HL-60 (cell line): Measurements from ENCODE around the gene MAT2A.

Experiments used
- DNase-seq, 2 experiments: peaks; one replicate each; pipeline ENCODE4 v3.0.0-alpha.2; 2010 to 2020; ENCODE audit warnings: low read depth in 1 of 2, low spot score in 1 of 2
- H3K27ac ChIP-seq: fragments of 250-450 bp; sonication (Bioruptor Pico); replicated peaks from 2 replicates; pipeline ENCODE4 v1.5.1; 2020; ENCODE audit warnings: mild to moderate bottlenecking, moderate library complexity
- H3K27me3 ChIP-seq: fragments of 250-450 bp; sonication (Bioruptor Pico); 2 replicates; pipeline ENCODE4 v1.5.1; 2021; ENCODE audit warnings: mild to moderate bottlenecking, moderate library complexity; ENCODE audit not compliant: insufficient read depth, poor library complexity, severe bottlenecking
- H3K4me3 ChIP-seq: replicated peaks from 2 replicates; pipeline ENCODE4 v1.5.1; 2011; ENCODE audit warnings: mild to moderate bottlenecking, control low read depth, low read length; ENCODE audit not compliant: insufficient read depth
- CTCF ChIP-seq: IDR thresholded peaks from one replicate; pipeline ENCODE4 v1.5.1; 2011; ENCODE audit warnings: low read length, control low read depth, inconsistent platforms; ENCODE audit not compliant: insufficient read depth
- GABPA ChIP-seq: IDR thresholded peaks from 2 replicates; pipeline ENCODE4 v1.6.1; 2012; ENCODE audit warnings: low read depth
- POLR2AphosphoS5 ChIP-seq: IDR thresholded peaks from 2 replicates; pipeline ENCODE4 v1.6.1; 2012; ENCODE audit warnings: low read depth
- REST ChIP-seq: IDR thresholded peaks from 2 replicates; pipeline ENCODE4 v1.6.1; 2012; ENCODE audit warnings: low read depth; ENCODE audit not compliant: insufficient replicate concordance
- SPI1 ChIP-seq: IDR thresholded peaks from 2 replicates; pipeline ENCODE4 v1.6.1; 2012; ENCODE audit warnings: low read depth, mild to moderate bottlenecking, borderline replicate concordance

The MAT2A gene

GRCh38 chr2:85527787-85528186 lies 11.2 kb upstream of the MAT2A start:
- no peaks in the 10 kb centered on the region for H3K27me3 ChIP-seq
- H3K27ac ChIP-seq, result no peak overlapping the region
- no peak for DNase-seq
- no peak overlapping the region for H3K4me3 ChIP-seq
- TF ChIP-seq CTCF, result no peak
- TF ChIP-seq GABPA, result no peak
- no peak for TF ChIP-seq POLR2AphosphoS5
- no peak for TF ChIP-seq SPI1
- no peak for TF ChIP-seq REST

GRCh38 chr2:85528355-85528754 lies 10.6 kb upstream of the MAT2A start:
- TF ChIP-seq REST (no peak), SPI1 (no peak), GABPA (no peak), CTCF (no peak), POLR2AphosphoS5 (no peak)
- no peak for DNase-seq
- H3K27ac ChIP-seq, result no peak overlapping the region
- no peaks in the 10 kb centered on the region for H3K27me3 ChIP-seq
- no peak overlapping the region for H3K4me3 ChIP-seq

GRCh38 chr2:85529809-85530208 lies 9.2 kb upstream of the MAT2A start:
- Histone ChIP-seq H3K27ac (no peak overlapping the region), H3K27me3 (no peaks in the 10 kb centered on the region), H3K4me3 (no peak overlapping the region)
- TF ChIP-seq SPI1 (no peak), REST (no peak), CTCF (no peak), GABPA (no peak), POLR2AphosphoS5 (no peak)
- DNase-seq, result no peak
